NB4 (cell line): ENCODE results near the gene ZNF500.

Experiments
- DNase-seq: peaks from one replicate; pipeline ENCODE4 v3.0.0; 2010; ENCODE audit warnings: low read depth
- H3K4me3 ChIP-seq: one replicate; pipeline ENCODE4 v1.5.1; 2011; ENCODE audit warnings: mild to moderate bottlenecking, low read depth, low read length, moderate library complexity
- MYC ChIP-seq: IDR thresholded peaks from 2 replicates; pipeline ENCODE4 v1.6.1; 2011; ENCODE audit warnings: low read depth, low read length
- POLR2A ChIP-seq: IDR thresholded peaks from 2 replicates; pipeline ENCODE4 v1.6.1; 2011; ENCODE audit warnings: mild to moderate bottlenecking; ENCODE audit not compliant: insufficient read length; ENCODE audit errors: extremely low read depth
- TF ChIP-seq, protein P1 (sequence below): IDR thresholded peaks from 2 replicates; pipeline ENCODE4 v1.6.1; 2011; ENCODE audit warnings: low read depth, low read length
- TF ChIP-seq, protein P2 (sequence below): IDR thresholded peaks from one replicate; pipeline ENCODE4 v1.5.1; 2012; ENCODE audit warnings: low read depth, low read length

ZNF500 gene

DNA sequence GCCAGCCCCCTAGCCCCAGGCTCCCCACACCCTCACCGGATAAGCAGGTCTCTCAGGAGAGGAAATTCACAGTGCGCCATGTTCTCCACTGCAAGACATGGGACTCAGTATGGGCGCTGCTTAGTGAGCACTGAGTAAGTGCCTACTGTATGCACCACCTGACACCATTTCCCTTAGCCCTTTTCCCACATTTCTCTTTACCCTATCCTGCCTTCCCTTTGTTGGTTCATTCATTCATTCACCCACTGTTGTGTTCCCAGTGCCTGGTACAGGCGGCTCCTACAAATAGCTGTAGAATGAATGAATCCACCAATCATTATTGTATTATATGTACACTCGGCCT, 11.1 kb upstream of the ZNF500 start:
- no peak overlapping the region for H3K4me3 ChIP-seq
- no peak for DNase-seq
- TF ChIP-seq POLR2A (no peak), MYC (no peak)
- TF ChIP-seq, protein P1, sequence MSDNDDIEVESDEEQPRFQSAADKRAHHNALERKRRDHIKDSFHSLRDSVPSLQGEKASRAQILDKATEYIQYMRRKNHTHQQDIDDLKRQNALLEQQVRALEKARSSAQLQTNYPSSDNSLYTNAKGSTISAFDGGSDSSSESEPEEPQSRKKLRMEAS: no peak
- TF ChIP-seq, protein P2, sequence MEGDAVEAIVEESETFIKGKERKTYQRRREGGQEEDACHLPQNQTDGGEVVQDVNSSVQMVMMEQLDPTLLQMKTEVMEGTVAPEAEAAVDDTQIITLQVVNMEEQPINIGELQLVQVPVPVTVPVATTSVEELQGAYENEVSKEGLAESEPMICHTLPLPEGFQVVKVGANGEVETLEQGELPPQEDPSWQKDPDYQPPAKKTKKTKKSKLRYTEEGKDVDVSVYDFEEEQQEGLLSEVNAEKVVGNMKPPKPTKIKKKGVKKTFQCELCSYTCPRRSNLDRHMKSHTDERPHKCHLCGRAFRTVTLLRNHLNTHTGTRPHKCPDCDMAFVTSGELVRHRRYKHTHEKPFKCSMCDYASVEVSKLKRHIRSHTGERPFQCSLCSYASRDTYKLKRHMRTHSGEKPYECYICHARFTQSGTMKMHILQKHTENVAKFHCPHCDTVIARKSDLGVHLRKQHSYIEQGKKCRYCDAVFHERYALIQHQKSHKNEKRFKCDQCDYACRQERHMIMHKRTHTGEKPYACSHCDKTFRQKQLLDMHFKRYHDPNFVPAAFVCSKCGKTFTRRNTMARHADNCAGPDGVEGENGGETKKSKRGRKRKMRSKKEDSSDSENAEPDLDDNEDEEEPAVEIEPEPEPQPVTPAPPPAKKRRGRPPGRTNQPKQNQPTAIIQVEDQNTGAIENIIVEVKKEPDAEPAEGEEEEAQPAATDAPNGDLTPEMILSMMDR: no peak

DNA sequence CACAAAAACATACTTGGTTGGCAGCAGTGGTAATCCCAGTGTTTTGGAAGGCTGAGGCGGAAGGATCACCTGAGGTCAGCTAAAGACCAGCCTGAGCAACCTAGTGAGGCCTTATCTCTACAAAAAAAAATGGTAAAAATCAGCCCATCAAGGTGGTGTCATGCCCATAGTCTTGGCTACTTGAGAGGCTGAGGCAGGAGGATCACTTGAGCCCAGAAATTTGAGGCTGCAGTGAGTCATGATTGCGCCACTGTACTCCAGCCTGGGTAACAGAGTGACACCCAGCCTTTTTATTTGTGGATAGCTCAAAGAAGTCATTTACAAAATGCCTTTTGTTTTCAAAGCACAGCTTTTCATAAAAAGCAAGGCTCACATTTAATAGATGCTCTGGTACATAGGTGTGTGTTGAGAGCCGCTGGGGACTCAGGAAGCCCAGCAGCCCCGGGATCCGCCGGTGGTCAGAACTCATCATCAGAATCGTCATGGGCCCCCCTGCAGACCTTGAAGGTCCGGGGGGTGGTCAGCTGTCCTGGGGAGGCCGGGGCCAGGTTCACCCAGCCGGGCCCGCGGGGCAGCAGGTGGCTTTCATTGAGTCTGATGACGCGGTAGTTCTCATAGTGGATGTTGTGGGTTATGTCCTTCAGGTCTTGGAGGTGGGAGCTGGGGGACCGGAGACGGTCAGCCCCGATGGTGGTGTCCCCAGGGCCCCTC, 10.5 kb upstream of the ZNF500 start:
- DNase-seq: no peak
- TF ChIP-seq, protein P2: no peak

DNA sequence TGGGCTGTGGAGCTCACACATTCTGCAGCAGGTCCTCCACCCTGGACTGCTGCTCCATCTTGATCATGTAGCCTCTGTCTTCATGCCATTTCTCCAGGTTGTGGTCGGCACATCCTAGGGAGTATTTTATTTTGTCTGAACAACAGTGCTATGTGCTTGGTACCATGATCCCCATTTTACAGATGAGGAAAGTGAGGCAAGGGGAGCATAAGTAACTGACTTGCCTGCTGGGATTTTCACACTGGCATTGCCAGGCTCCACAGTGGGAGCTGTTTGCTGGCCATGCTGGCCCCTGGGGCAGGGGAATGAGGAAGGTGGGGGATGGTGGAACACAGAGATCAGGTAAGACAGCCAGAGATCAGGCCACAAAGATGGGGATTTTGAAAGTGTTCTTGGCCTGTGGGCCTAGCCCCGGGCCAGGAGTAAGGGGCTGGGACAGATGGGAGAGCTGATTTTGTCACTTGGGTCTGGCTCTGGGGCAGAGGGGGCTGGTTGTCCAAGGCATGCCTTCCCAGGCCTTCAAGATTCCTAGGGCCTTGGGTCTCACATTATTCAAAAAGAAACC, 9.3 kb upstream of the ZNF500 start:
- TF ChIP-seq MYC: no peak
- TF ChIP-seq, protein P2: no peak
- DNase-seq: no peak
- no peak overlapping the region for H3K4me3 ChIP-seq

More for the DNA sequence above, 10.5 kb upstream of the ZNF500 start:
- no peak overlapping the region for H3K4me3 ChIP-seq

DNA sequence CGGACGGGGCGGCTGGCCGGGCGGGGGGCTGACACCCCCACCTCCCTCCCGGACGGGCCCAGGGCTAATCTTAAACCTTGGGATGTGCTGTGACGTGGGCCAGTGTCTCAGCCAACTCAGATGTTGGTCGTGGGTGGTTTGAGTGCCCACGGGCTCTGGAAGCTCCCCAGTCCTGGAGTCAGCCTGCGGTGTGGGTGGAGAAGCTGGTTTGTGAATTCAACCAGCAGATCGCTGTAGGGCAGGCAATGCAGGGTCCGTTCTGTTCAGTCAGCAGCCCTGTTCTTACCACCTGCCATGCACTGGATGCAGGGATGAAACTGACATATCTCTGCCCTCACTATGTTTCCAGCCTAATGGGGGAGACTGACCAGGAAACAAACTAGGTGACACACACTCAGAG, 8.0 kb upstream of the ZNF500 start:
- DNase-seq: no peak
- no peak overlapping the region for H3K4me3 ChIP-seq
- TF ChIP-seq, protein P2: no peak
- TF ChIP-seq MYC (no peak), POLR2A (no peak)
- TF ChIP-seq, protein P1: no peak

DNA sequence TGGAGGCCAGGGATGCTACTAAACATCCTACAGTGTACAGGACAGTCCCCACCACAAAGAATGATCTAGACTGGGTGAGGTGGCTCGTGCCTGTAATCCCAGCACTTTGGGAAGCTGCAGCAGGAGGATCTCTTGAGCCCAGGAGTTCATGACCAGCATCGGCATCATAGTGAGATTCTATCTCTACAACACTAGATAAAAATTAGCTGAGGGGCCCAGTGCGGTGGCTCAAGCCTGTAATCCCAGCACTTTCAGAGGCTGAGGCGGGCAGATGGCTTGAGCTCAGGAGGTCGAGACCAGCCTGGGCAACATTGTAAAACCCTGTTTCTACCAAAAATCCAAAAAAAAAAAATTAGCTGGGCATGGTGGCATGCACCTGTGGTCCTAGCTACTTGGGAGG, 5.4 kb upstream of the ZNF500 start:
- no peak for DNase-seq
- TF ChIP-seq, protein P1: no peak
- no peak for TF ChIP-seq MYC
- TF ChIP-seq POLR2A: no peak
- TF ChIP-seq, protein P2: no peak

DNA sequence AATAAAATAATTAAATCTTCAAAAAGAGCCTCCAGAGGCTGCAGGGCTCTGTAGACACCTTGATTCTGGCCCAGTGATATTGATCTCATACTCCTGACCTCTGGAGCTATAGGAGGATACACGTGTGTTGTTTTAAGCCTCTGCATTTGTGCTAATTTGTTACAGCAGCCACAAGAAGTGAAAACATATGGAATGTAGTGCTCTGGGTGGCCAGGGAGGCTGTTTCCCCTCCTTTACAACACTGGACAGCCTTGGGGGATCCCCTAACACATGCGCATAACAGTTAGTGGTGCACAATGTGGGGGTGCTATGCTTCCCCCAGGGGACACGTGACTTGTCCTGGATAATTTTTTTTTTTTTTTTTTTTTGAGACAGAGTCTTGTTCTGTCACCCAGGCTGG, 4.7 kb upstream of the ZNF500 start:
- TF ChIP-seq, protein P1: no peak
- TF ChIP-seq POLR2A (no peak), MYC (no peak)
- TF ChIP-seq, protein P2: no peak
- DNase-seq: no peak
- H3K4me3 ChIP-seq: no peak overlapping the region

More for the DNA sequence above, 5.4 kb upstream of the ZNF500 start:
- H3K4me3 ChIP-seq: no peak overlapping the region
